GM19452 (cell line): ENCODE data around the gene TDP1.
"Not testable (repeated sequence)": the region's sequence is repeated elsewhere in the genome, so short reads cannot be mapped to it uniquely, and the experiment has no call there.

Experiments used
- ATAC-seq: cut with Tn5 transposase; IDR thresholded peaks from one replicate; pipeline ENCODE4 v1.9.1; 2021; ENCODE audit not compliant: unreplicated experiment

Gene TDP1

DNA sequence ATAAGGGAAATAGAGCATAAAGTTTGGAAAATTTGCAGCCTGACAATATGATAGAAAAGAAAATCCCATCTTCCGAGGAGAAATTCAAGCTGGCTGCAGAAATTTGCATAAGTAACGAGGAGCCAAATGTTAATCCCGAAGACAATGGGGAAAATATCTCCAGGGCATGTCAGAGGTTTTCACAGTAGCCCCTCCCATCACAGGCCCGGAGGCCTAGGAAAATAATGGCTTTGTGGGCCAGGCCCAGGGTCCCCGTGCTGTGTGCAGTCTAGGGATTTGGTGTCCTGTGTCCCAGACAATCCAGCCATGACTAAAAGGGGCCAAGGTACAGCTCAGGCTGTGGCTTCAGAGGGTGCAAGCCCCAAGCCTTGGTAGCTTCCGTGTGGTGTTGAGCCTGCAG is 133.8 kb downstream of the TDP1 start:
- not testable (repeated sequence) for ATAC-seq

DNA sequence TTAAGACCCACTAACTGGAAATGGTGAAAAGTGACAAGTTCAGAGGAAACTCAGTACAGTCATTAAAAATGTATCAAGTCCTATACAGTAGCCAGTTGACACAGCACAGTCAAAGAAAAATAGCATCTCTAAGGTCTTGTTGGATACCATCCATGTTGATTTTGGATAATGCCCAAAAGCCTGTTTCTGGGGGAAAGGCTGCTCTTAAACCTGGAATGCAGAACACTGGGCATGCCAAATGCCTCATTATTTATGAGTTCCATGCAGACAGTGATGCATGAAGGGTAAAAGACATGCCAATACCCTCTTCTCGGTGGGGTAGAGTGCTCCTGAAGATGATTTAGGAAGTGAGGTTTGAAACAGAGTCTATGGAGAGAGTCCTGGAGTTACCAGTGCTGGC is 135.7 kb downstream of the TDP1 start:
- ATAC-seq: no peak

DNA sequence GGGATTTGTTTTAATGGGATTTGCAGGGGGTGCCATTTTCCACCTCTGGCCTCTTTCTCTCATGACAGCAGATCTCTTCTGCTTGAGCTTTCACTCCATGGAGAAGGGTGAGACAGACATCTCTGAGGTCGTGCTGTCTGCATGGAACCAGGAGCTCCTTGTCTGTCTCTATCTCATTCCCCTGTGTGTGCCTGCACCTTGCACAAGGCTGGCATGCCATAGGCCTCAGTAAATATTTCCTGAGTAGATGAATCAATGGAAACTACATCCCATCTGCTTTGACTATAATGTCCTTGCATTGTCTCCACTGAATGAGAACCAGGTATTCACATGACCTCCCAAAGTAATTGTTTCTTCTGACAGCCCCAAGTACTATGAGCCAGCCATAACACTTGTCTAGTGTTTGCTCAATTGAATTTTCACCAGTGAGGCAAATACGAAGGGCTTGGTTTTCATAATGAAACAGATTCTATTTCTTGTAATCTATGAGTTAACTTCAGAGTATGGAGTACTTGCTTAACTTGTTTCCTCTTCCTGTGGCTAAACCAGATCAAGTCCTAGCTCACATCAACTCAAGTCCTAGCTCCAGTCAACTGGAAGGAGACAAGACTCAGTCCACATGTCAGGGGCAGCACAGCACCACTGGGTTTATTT is 138.3 kb downstream of the TDP1 start:
- no peak for ATAC-seq
